ENCODE data around the gene CFDP1.

Gene CFDP1

GRCh38 chr16:75251280-75252048 is 181.8 kb downstream of the CFDP1 start, which contains the start of gene BCAR1:
Gene BCAR1, minus strand, starts transcription at chr16:75251624. Its CDS starts 142 bp downstream, at chr16:75251482.
- peak in 1 of 3 experiments; percentile 44 for DNase-seq (ENCODE audit: low read depth in 3 of 3)

DNA sequence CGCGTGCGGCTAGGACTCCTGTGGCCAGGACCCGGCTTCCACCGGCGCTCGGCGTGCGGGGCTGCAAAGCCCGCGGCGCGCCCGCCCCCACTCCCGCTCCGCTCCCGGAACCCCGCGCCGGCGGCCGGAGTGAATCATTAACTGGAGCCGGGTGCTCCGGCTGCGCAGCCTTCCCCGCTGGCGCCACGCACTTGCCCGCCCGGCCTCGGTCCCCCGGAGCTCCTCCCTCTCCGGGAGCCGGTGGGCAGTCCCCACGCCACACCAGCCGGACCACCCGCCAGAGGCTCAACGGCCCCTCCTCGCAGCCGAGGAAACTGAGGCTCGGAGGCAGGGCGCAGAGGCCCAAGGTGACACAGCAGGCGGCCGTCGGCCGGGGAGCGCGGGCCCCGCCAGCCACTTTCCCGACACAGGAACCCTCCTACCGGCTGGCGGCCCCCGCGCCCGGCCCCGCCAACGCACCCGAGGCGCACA is 182.5 kb downstream of the CFDP1 start:
- DNase-seq (ENCODE audit: low read depth in 3 of 3) = no peak

- DNase-seq (ENCODE audit: low read depth in 3 of 3) = no peak
These were observed 183.1 kb downstream of the CFDP1 start for GRCh38 chr16:75250089-75250808.

- no peak for DNase-seq (ENCODE audit: low read depth in 3 of 3)
These were observed 183.9 kb downstream of the CFDP1 start for GRCh38 chr16:75249441-75249840.

GRCh38 chr16:75248536-75249380 is 184.5 kb downstream of the CFDP1 start:
- no peak for DNase-seq (ENCODE audit: low read depth in 3 of 3)

- no peak for DNase-seq (ENCODE audit: low read depth in 3 of 3)
These were observed 185.2 kb downstream of the CFDP1 start for GRCh38 chr16:75248142-75248535.

GRCh38 chr16:75247249-75247648 is 186.1 kb downstream of the CFDP1 start:
- no peak for DNase-seq (ENCODE audit: low read depth in 3 of 3)

DNA sequence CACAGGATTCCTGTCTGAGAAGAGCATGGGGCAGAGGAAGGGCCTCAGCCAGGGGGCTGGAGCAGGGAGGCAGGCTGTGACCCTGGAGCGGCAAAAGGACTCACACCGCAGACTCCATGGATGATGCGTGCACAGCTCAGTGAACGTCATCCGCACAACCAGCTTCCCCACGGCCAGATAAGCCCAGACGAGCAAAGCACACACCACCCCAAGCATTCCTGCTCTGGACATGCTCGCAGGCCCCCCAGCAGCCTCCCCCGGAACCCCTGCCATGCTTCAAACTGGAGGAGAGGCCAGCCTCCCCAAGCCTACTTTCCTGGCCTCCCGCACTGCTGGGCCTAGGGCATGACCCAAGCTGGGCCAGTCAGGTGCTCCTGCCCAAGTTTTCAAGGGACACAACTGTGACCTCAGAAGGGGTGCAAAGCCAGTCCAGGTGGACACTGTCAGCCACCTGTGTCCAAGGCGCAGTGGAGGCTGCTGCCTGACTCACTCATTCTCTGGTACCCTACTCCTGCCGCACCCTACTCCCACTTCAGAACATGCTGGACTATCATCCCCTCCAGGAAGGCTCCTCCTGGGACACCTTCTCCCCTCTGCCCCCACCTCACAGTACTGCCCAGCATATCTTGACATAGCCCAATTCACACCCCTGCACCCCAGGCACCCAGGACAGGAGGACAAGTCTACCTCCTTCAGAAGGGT is 186.6 kb downstream of the CFDP1 start:
- DNase-seq (ENCODE audit: low read depth in 3 of 3) = no peak

DNA sequence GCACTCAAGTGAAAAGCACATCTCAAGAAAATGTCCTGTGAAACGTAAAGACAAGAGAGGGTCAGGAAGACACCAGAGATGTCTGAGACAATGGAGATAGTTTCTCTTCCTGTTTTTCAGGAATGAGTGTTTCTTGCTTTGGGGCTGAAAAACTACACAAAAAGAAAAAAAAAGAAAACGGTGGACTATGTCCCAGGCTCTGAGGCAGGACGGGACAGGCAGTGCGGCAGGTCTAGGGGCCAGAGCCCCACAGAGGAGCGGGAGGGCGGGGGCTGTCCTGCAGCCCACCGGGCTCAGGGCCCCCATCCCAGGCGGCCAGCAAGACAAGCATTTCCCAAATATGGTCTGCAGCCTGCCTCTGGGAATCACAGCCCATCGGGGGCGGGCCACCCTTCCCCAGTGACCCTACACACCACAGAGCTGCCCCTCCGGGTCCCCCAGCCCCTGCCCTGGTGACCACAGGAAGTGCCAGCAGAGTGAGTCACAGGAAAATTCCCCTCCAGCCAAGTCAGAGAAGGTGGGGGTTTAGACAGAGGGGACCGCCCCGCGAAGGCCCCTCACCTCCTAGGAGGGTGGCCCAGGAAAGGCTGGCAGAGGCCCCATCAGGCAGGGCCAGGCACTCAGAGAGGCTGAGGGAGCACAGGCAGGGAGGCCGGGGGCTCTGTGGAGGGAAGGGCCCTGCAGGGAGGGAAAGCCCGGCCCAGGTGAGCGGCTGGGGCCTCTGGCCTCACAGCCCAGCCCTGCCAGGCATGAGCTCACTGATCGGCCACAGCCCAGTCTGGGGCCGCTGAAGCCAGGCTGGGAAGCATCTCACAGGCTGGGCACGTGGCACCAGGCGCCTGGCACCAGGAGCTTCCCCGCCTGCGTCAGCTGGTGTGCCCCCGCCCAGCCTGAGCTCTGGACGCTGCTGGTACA is 188.2 kb downstream of the CFDP1 start:
- no peak for DNase-seq (ENCODE audit: low read depth in 3 of 3)

GRCh38 chr16:75244225-75244809 is 189.0 kb downstream of the CFDP1 start:
- DNase-seq (ENCODE audit: low read depth in 3 of 3) = no peak
